Measurements from ENCODE around the gene CREB3L4. TPM values are rescaled to one million over a fixed set of nuclear protein-coding genes. Genes with fewer than 3 reads are reported as not detected.

CREB3L4 gene
- total and polyA plus RNA-seq, 8 donors: 2.7 to 32.9 (median 10.9) TPM; not detected in 1

DNA sequence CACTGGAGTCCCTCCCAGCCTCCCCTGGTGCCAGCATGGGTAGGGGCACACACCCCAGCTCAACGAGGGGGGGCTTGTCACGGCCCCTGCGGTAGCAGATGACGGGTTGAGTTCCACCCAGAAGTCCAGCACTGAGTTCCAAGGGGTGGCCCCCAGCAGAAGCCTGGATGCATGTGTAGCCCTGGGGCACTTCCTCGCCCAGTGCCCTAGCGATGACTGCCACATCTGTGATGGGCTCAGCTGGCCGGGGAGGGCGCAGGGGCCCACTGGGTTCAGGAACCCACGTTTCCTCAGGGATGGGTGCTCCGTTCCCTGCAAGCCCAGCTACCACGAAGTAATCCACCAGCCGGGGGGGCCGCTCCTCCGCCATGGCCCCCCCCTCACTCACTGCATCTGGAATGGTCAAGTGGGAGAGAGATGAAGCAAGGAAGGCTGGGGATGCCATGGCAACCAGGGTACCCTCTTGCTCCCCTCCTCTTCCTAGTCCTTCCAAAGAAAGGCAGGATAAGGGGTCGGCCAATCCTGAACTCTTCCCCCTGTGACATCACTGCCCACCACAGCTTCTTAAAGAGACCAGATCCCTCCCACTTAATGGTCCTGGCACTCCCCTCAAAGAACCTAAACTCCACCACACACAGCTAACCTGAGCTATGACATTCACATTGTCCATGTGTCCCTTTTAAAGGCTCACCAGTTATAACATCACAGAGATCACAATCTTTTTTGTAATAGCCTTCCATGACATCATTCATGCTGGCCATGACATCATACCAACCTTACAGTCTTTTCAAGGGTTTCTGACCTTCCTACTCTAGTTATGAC lies 23.5 kb upstream of the CREB3L4 start:
- Histone ChIP-seq H3K27ac (peak overlapping the region in 4 of 5 donors; percentile 91 to 100 (median 99)), H3K4me3 (peak overlapping the region; percentile 84 to 99 (median 94)), H3K4me1 (peaks cover 9 to 38% (median 27%) of the 10 kb centered on the region in 4 donors), H3K9me3 (no peaks in the 10 kb centered on the region), H3K36me3 (peaks cover 31 to 71% (median 69%) of the 10 kb centered on the region in 4 donors), H3K27me3 (no peaks in the 10 kb centered on the region)
- TF ChIP-seq POLR2AphosphoS5 (IDR thresholded peaks at IDR 0.05) (no peak), CTCF (IDR thresholded peaks at IDR 0.05) (no peak), POLR2A (IDR thresholded peaks at IDR 0.05) (no peak), EP300 (IDR thresholded peaks at IDR 0.05) (no peak)
- 83 to 87% (median 86%) methylated on average over 3 to 15 of the region's 15 CpGs for WGBS, 5 donors
- intact Hi-C loops (cut with DNase I; ENCODE audit: low total_unique reads): loop anchor here (10.0 kb wide), 1 partner anchor 149 kb away; no protein-coding TSS in a partner anchor
- no peak for DNase-seq

DNA sequence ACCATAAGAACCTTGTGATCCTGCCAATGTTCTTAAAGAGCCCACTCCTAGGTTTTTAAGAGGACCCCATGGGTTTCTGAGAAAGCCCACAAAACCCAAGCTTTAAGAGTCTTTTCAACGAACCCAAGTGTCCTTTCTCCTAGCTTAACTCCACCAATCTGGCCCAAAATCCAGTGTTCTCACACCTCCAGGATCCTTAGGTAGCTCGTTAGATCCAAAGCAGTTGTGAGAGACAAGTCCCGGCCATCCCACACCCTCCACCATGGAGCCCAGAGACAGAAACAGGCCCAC lies 22.9 kb upstream of the CREB3L4 start:
- H3K27ac ChIP-seq: peak overlapping the region; percentile 91 to 100 (median 98)
- H3K4me3 ChIP-seq: peak overlapping the region; percentile 84 to 99 (median 94)
- no peak for DNase-seq
- TF ChIP-seq CTCF (IDR thresholded peaks at IDR 0.05) (no peak), POLR2A (IDR thresholded peaks at IDR 0.05) (no peak), EP300 (IDR thresholded peaks at IDR 0.05) (no peak), POLR2AphosphoS5 (IDR thresholded peaks at IDR 0.05) (no peak)
- no peaks in the 10 kb centered on the region for H3K9me3 ChIP-seq
- H3K36me3 ChIP-seq: peaks cover 27 to 71% (median 69%) of the 10 kb centered on the region in 4 donors
- WGBS, 5 donors: 57 to 71% (median 63%) methylated on average over 3 of the region's 3 CpGs
- intact Hi-C loops (cut with DNase I; ENCODE audit: low total_unique reads): loop anchor here (10.0 kb wide), 1 partner anchor 150 kb away; no protein-coding TSS in a partner anchor
- H3K27me3 ChIP-seq: no peaks in the 10 kb centered on the region
- peaks cover 9 to 38% (median 27%) of the 10 kb centered on the region in 4 donors for H3K4me1 ChIP-seq

DNA sequence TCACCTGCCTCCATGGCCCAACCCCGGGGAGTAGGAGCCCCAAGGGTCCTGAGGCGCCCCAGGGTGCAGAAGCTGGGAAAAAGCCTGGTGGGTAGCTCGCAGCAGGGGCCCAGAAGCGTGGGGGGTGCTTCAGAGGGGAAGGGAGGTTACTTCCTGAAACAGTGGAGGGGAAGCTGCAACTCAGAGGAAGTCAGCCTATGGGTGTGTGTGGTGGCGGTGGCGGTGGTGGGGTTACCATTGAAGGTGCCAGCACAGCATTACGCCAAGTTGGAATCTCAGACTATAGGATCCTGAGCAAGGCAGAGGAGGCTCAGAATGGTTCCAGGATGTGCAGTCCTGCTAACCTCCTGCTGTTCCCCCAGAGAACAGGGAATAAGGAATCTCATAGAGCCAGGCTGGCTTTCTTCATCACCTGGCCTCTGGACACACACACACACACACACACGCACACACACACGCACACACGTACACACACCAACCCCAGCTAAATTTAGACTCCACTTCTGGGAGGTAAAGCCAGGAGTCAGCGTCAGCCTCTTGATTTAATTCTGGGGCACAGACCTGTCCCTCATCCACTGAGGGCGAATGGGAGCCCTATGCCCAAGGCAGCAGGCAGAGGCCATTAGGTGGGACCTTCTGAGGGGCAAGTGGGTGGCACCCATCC lies 22.4 kb upstream of the CREB3L4 start:
- Histone ChIP-seq H3K4me3 (peak overlapping the region; percentile 84 to 99 (median 94)), H3K27me3 (no peaks in the 10 kb centered on the region), H3K4me1 (peaks cover 9 to 38% (median 27%) of the 10 kb centered on the region in 4 donors), H3K36me3 (peaks cover 23 to 71% (median 69%) of the 10 kb centered on the region in 4 donors), H3K9me3 (no peaks in the 10 kb centered on the region), H3K27ac (peak overlapping the region; percentile 91 to 100 (median 98))
- 15 to 29% (median 25%) methylated on average over 7 to 12 of the region's 12 CpGs for WGBS, 5 donors
- TF ChIP-seq POLR2A (IDR thresholded peaks at IDR 0.05) (peak in 1 of 4 donors; percentile 27), CTCF (IDR thresholded peaks at IDR 0.05) (no peak)
- DNase-seq: peak; percentile 51 to 78
- intact Hi-C loops (cut with DNase I; ENCODE audit: low total_unique reads): loop anchor here (10.0 kb wide), 1 partner anchor 150 kb away; no protein-coding TSS in a partner anchor

GRCh38 chr1:153945795-153946621 lies 21.7 kb upstream of the CREB3L4 start:
- Histone ChIP-seq H3K4me3 (peak overlapping the region; percentile 84 to 99 (median 94)), H3K4me1 (peaks cover 9 to 38% (median 27%) of the 10 kb centered on the region in 4 donors), H3K27me3 (no peaks in the 10 kb centered on the region), H3K36me3 (peaks cover 22 to 71% (median 69%) of the 10 kb centered on the region in 4 donors), H3K27ac (peak overlapping the region; percentile 91 to 100 (median 98)), H3K9me3 (no peaks in the 10 kb centered on the region)
- peak in 1 of 7 experiments; percentile 6 for TF ChIP-seq CTCF (IDR thresholded peaks at IDR 0.05)
- no peak for TF ChIP-seq POLR2A (IDR thresholded peaks at IDR 0.05)
- peak; percentile 65 to 85 (median 83) for TF ChIP-seq POLR2AphosphoS5 (IDR thresholded peaks at IDR 0.05)
- TF ChIP-seq EP300 (IDR thresholded peaks at IDR 0.05): no peak
- peak; percentile 86 to 93 for DNase-seq
- 0 to 1% (median 1%) methylated on average over 27 to 95 of the region's 95 CpGs for WGBS, 5 donors
- intact Hi-C loops (cut with DNase I; ENCODE audit: low total_unique reads): loop anchor here (10.0 kb wide), 1 partner anchor 151 kb away; no protein-coding TSS in a partner anchor
